Measurements from ENCODE around the gene SLC38A11. TPM values are rescaled to one million over a fixed set of nuclear protein-coding genes. Genes with fewer than 3 reads are reported as not detected.

SLC38A11 gene
- total RNA-seq, 1 donor from 2014 or later, result not detected

DNA sequence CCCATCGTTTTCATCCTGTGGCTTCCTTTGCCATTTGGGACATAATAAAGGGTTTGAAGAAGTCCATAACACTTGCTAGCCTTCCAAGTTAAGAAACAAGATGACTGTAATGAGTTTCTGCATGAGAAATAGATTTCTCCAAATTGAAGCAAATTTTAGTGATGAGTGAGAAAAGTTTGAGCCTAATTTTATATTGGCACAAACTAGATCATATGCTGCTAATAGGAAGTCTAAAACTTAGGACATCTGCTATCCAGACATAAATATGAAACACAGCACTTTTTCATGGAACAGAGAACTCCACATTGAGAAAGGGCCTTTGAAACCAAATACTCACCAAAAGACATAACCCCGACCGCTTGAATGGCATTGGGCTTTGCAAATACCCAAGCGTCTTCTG, 39.8 kb downstream of the SLC38A11 start:
- Histone ChIP-seq H3K4me2 (no peak overlapping the region), H3K36me3 (no peaks in the 10 kb centered on the region), H2AFZ (replicated peaks) (no peak overlapping the region), H3K79me2 (ENCODE audit: low read depth) (no peaks in the 10 kb centered on the region), H3K27ac (no peak overlapping the region), H3K27me3 (no peaks in the 10 kb centered on the region), H3K9me3 (ENCODE audit: low read depth) (no peaks in the 10 kb centered on the region), H3F3A (ENCODE audit: low read depth) (no peaks in the 10 kb centered on the region), H4K20me1 (ENCODE audit: low read depth) (no peaks in the 10 kb centered on the region), H3K4me3 (no peak overlapping the region), H3K4me1 (peaks cover 13% of the 10 kb centered on the region), H3K9ac (no peak overlapping the region)
- H3K4me3 Mint-ChIP-seq, result no peak overlapping the region
- no peak overlapping the region for H3K27ac Mint-ChIP-seq
- TF ChIP-seq, protein P1, sequence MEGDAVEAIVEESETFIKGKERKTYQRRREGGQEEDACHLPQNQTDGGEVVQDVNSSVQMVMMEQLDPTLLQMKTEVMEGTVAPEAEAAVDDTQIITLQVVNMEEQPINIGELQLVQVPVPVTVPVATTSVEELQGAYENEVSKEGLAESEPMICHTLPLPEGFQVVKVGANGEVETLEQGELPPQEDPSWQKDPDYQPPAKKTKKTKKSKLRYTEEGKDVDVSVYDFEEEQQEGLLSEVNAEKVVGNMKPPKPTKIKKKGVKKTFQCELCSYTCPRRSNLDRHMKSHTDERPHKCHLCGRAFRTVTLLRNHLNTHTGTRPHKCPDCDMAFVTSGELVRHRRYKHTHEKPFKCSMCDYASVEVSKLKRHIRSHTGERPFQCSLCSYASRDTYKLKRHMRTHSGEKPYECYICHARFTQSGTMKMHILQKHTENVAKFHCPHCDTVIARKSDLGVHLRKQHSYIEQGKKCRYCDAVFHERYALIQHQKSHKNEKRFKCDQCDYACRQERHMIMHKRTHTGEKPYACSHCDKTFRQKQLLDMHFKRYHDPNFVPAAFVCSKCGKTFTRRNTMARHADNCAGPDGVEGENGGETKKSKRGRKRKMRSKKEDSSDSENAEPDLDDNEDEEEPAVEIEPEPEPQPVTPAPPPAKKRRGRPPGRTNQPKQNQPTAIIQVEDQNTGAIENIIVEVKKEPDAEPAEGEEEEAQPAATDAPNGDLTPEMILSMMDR (IDR thresholded peaks at IDR 0.05), result no peak
- TF ChIP-seq EZH2 (IDR thresholded peaks at IDR 0.05) (no peak), EZH2phosphoT487 (IDR thresholded peaks at IDR 0.05) (no peak)
- no peaks in the 10 kb centered on the region for H3K36me3 Mint-ChIP-seq
- H3K4me1 Mint-ChIP-seq, result peaks cover 16% of the 10 kb centered on the region
- no peak for DNase-seq (ENCODE audit: low spot score)
- no peaks in the 10 kb centered on the region for H3K27me3 Mint-ChIP-seq (ENCODE audit: insufficient read depth, low read depth)
- H3K9me3 Mint-ChIP-seq, result no peaks in the 10 kb centered on the region

DNA sequence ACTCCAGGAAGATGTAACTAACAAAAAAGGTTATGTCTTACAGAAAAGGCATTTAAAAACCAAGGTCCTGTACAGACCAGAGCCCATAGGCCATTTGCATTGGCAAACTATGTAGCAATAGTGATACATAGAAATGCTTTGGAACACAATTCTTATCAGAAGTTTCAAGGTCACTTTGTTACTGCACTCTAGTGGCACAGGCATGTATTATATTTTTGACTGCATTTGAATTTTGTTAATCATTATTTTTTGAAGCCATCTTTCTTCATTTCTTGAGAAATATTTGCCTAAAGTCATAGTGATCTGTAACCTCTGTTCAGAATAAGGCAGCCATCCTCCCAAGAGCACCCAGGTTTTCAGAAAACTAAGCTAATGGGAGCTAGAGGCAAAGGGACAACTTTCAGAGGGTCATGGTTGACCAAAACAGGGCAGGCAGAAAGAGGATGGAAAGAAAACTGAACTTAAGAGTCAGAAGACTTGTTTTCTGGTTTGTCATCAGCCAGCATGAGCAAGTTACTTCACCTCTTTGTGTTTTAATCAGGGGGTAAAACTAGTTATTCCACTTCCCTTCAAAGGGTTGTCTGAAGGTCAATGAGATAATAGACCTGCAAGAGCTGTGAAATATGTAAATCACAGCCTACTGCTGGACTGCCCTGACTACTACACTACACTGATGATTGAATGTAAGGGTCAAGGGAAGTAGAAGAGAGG, 41.5 kb downstream of the SLC38A11 start:
- Mint-ChIP-seq H3K27ac (no peak overlapping the region), H3K36me3 (no peaks in the 10 kb centered on the region), H3K4me1 (peaks cover 21% of the 10 kb centered on the region)

DNA sequence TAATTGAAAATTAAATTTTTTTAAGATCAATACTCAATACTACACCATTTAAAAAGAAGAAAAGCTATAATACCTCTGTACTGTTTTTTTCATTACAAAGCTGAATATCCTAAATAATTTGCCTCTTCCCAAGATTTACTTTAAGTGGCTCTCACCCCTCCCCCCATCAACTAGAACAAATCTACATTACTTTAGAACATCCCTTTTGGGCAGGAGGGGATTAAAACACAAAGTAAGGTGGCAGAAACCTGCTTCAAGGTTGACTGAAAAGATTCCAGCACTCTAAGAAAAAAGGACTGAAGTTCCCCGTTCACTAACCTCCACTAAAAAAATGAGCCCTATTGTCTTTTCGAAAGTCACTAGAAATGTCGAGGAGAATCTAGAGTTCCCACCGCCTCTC, 42.3 kb downstream of the SLC38A11 start:
- H3K9me3 Mint-ChIP-seq, result no peaks in the 10 kb centered on the region
- Histone ChIP-seq H3F3A (ENCODE audit: low read depth) (no peaks in the 10 kb centered on the region), H3K79me2 (ENCODE audit: low read depth) (no peaks in the 10 kb centered on the region), H3K27ac (no peak overlapping the region), H3K4me2 (peak overlapping the region; percentile 17), H3K9me3 (ENCODE audit: low read depth) (no peaks in the 10 kb centered on the region), H4K20me1 (ENCODE audit: low read depth) (no peaks in the 10 kb centered on the region), H3K36me3 (no peaks in the 10 kb centered on the region), H3K4me3 (no peak overlapping the region), H3K27me3 (no peaks in the 10 kb centered on the region), H3K9ac (no peak overlapping the region), H3K4me1 (peaks cover 15% of the 10 kb centered on the region), H2AFZ (replicated peaks) (no peak overlapping the region)
- H3K4me3 Mint-ChIP-seq, result no peak overlapping the region
- no peaks in the 10 kb centered on the region for H3K27me3 Mint-ChIP-seq (ENCODE audit: insufficient read depth, low read depth)
- no peak overlapping the region for H3K27ac Mint-ChIP-seq
- peaks cover 21% of the 10 kb centered on the region for H3K4me1 Mint-ChIP-seq
- no peak for TF ChIP-seq EZH2phosphoT487 (IDR thresholded peaks at IDR 0.05)
- no peak for TF ChIP-seq EZH2 (IDR thresholded peaks at IDR 0.05)
- DNase-seq (ENCODE audit: low spot score), result peak; percentile 5
- no peaks in the 10 kb centered on the region for H3K36me3 Mint-ChIP-seq

More for the DNA sequence above, 41.5 kb downstream of the SLC38A11 start:
- H4K20me1 ChIP-seq (ENCODE audit: low read depth), result no peaks in the 10 kb centered on the region
- H3F3A ChIP-seq (ENCODE audit: low read depth), result no peaks in the 10 kb centered on the region
- H3K9me3 Mint-ChIP-seq, result no peaks in the 10 kb centered on the region
- DNase-seq (ENCODE audit: low spot score), result no peak
- no peaks in the 10 kb centered on the region for H3K27me3 ChIP-seq
- peaks cover 15% of the 10 kb centered on the region for H3K4me1 ChIP-seq
- H3K27me3 Mint-ChIP-seq (ENCODE audit: insufficient read depth, low read depth), result no peaks in the 10 kb centered on the region
- no peaks in the 10 kb centered on the region for H3K36me3 ChIP-seq
- H3K4me2 ChIP-seq, result no peak overlapping the region
- TF ChIP-seq, protein P1 (IDR thresholded peaks at IDR 0.05), result no peak
- TF ChIP-seq EZH2phosphoT487 (IDR thresholded peaks at IDR 0.05), result no peak
- TF ChIP-seq EZH2 (IDR thresholded peaks at IDR 0.05), result no peak
- H3K4me3 ChIP-seq, result no peak overlapping the region
- H3K9ac ChIP-seq, result no peak overlapping the region
- no peaks in the 10 kb centered on the region for H3K9me3 ChIP-seq (ENCODE audit: low read depth)
- H3K79me2 ChIP-seq (ENCODE audit: low read depth), result no peaks in the 10 kb centered on the region
- H3K27ac ChIP-seq, result no peak overlapping the region
- no peak overlapping the region for H2AFZ ChIP-seq (replicated peaks)
- H3K4me3 Mint-ChIP-seq, result no peak overlapping the region

DNA sequence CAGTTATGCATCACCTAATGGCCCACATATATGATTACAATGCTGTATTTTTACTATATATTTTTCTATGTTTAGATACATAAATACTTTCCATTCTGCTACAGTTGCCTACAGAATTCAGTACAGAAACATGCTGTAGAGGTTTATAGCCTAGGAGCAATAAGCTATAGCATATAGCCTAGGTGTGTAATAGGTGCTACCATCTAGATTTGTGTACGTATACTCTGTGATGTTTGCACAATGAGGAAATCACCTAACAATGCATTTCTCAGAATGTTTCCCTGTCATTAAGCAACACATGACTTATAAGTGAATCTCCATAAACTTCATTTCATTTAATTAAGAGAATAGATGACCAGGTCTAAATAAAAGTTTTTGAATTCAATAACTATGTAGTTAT, 43.5 kb downstream of the SLC38A11 start:
- H3K27me3 ChIP-seq, result no peaks in the 10 kb centered on the region

More for the DNA sequence above, 43.5 kb downstream of the SLC38A11 start:
- Histone ChIP-seq H3K79me2 (ENCODE audit: low read depth) (no peaks in the 10 kb centered on the region), H3K36me3 (no peaks in the 10 kb centered on the region), H3F3A (ENCODE audit: low read depth) (no peaks in the 10 kb centered on the region), H3K4me1 (peaks cover 15% of the 10 kb centered on the region), H3K9me3 (ENCODE audit: low read depth) (no peaks in the 10 kb centered on the region), H3K9ac (no peak overlapping the region), H2AFZ (replicated peaks) (no peak overlapping the region), H4K20me1 (ENCODE audit: low read depth) (no peaks in the 10 kb centered on the region), H3K27ac (no peak overlapping the region), H3K4me3 (no peak overlapping the region), H3K4me2 (no peak overlapping the region)
- H3K4me1 Mint-ChIP-seq, result peaks cover 18% of the 10 kb centered on the region
- H3K36me3 Mint-ChIP-seq, result no peaks in the 10 kb centered on the region
- no peak for DNase-seq (ENCODE audit: low spot score)
- H3K9me3 Mint-ChIP-seq, result no peaks in the 10 kb centered on the region
- TF ChIP-seq, protein P1 (IDR thresholded peaks at IDR 0.05), result no peak
- TF ChIP-seq EZH2 (IDR thresholded peaks at IDR 0.05), result no peak
- TF ChIP-seq EZH2phosphoT487 (IDR thresholded peaks at IDR 0.05), result no peak
- no peak overlapping the region for H3K4me3 Mint-ChIP-seq
- H3K27me3 Mint-ChIP-seq (ENCODE audit: insufficient read depth, low read depth), result no peaks in the 10 kb centered on the region
- H3K27ac Mint-ChIP-seq, result no peak overlapping the region
